ENCODE results near the gene KCNIP3. TPM values are rescaled to one million over a fixed set of nuclear protein-coding genes. Genes with fewer than 3 reads are reported as not detected.

KCNIP3 gene
- total RNA-seq, 1 experiment from 2014 or later: 5.5 TPM

DNA sequence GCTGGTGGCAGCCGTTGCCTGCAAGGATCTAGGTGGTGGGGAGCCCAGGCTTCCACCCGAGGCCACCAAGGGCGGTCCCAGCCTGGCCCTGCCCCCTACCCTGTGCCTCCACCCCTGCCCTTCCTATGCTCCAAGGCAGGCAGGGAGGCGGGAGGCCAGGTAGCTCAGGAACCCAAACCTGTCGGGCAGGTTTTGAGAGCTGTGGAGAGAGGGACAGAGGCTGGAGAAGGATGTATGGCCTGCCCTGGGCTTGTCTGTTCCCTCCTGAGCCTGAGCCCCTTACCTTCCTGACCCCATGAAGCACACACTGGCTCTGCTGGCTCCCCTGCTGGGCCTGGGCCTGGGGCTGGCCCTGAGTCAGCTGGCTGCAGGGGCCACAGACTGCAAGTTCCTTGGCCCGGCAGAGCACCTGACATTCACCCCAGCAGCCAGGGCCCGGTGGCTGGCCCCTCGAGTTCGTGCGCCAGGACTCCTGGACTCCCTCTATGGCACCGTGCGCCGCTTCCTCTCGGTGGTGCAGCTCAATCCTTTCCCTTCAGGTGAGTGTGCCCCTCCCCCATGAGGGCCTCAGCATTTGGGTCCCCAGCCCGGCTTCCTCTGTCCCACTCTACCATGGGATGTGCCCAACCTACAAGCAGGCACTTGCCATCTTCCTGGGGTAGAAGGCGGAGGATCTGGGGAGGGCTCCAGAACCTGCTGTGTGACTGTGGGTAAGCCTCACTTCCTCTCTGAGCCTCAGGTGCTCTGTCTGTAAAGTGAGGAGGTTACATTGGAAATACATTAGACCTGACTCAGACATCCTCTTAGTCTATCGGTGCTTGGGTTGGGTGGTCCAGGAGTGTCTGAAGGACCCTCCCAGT, 22.6 kb upstream of the KCNIP3 start, which contains the start of gene PROM2:
PROM2 (plus strand) TSS at position 159 of the 860 bp plus-strand sequence; CDS start at position 296, 137 bp downstream.
- DNase-seq (ENCODE audit: low read depth): no peak

DNA sequence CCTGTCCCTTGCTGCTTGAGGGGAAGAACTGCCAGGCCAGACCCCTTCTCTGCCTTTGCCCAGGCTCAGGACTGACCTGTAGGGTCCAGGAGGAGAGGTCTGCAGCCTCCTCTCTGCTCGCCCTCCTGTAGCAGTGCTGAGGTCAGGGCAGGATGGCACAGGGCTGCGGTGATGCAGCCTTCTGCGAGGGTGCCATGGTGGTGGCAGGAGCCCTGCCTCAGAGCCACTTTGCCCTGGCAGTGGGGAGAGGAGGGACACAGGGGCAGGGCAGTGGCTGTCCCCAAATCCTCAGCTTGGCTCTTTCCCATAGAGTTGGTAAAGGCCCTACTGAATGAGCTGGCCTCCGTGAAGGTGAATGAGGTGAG, 22.0 kb upstream of the KCNIP3 start:
- no peak for DNase-seq (ENCODE audit: low read depth)

DNA sequence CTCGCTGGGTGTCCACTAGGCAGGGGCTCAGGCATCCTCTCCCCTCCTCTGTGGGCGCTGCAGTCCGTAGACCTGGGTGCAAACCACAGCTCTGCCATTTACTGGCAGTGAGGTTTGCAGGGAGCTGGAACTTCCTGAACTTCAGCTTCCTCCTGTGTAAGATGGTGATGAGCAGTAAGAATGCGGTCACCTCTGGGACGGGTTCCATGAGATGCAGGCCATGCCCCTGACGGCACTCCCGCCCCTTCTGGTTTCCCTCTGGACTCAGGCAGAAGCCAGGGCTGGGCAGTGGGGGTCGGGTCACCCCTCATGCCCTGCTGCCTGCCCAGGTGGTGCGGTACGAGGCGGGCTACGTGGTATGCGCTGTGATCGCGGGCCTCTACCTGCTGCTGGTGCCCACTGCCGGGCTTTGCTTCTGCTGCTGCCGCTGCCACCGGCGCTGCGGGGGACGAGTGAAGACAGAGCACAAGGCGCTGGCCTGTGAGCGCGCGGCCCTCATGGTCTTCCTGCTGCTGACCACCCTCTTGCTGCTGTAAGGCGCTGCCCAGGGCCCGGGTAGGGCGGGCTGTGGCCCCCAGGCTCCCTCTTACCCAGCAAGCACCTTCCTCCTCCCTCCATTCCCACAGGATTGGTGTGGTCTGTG, 21.4 kb upstream of the KCNIP3 start:
- no peak for DNase-seq (ENCODE audit: low read depth)

GRCh38 chr2:95276244-95276887, 20.8 kb upstream of the KCNIP3 start:
- DNase-seq (ENCODE audit: low read depth): no peak

DNA sequence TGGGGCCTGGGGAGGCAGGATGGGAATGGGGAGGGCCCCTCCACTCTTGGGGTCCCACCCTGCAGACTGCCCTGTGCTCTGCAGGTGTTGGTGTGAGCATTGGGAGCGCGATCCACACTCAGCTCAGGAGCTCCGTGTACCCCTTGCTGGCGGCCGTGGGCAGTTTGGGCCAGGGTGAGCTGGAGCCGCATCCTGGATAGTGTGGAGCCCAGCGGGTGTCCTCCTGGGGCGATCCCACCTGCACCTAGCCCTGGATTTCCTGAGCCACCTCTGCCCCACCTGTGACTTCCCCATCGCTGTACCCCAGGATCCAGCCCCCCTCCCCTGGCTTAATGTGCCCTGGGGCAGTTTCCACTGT, 20.3 kb upstream of the KCNIP3 start:
- DNase-seq (ENCODE audit: low read depth): no peak

DNA sequence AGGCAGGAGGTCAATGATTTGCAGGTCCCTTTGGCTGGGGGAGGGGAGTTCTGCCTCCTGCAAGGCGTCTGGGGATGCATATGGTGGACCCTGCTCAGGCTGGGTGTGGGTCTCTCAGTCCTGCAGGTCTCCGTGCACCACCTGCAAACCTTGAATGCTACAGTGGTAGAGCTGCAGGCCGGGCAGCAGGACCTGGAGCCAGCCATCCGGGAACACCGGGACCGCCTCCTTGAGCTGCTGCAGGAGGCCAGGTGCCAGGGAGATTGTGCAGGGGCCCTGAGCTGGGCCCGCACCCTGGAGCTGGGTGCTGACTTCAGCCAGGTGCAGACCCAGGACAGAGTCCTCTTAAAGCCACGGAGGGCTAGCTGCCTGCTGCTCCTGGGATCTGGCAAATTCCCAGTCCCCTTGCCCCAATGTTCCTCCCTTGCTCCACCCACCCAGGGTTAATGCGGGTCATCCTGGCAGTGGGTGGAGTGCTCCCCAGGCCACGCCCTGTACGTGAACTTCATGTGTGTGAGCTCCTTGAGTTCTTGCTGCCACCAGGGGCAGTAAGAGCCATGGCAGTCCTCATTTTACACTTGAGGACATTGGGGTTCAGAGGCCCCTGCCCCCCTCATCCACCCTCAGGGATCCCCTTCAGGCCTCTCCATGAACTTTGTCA, 19.8 kb upstream of the KCNIP3 start:
- DNase-seq (ENCODE audit: low read depth): peak; percentile 54

- peak; percentile 93 for DNase-seq (ENCODE audit: low read depth)
These were observed 19.1 kb upstream of the KCNIP3 start for GRCh38 chr2:95278051-95278471.

DNA sequence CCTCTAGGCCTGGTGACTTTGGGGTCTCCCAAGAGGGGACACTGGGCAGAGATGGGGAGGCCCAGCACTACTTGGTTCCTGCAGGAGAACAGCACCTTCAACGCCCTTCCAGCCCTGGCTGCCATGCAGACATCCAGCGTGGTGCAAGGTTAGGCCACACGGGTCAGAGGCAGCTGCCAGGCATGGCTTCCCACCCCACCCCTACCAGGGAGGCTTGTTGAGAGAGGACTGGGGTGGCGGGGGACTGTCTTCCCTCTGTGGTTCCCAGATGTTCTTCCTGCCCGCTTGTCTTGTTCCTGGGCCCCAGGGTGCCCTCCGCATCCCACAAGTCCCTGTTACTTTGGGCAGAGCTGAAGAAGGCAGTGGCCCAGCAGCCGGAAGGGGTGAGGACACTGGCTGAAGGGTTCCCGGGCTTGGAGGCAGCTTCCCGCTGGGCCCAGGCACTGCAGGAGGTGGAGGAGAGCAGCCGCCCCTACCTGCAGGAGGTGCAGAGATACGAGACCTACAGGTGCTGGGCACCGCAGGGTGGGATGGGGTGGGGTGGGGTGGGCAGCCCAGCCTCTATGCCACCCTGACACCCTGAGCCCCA, 18.4 kb upstream of the KCNIP3 start:
- no peak for DNase-seq (ENCODE audit: low read depth)

- no peak for DNase-seq (ENCODE audit: low read depth)
These were observed 17.6 kb upstream of the KCNIP3 start for GRCh38 chr2:95279435-95280035.

DNA sequence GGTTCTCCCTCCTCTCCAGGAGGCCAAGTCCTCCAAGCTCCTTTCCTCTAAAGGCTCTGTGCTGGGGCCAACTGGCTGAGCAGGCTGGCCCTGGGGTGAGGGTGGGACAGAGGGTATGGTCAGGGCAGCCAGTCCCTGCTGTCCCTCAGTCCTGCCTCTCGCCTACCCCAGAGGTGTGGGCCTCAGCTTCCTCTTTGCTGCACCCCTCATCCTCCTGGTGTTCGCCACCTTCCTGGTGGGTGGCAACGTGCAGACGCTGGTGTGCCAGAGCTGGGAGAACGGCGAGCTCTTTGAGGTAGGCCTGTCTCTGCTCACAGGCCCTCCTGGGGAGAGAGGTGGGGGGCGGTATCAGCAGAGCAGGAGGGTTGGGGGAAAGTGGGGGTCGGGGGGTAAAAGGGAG, 16.1 kb upstream of the KCNIP3 start:
- no peak for DNase-seq (ENCODE audit: low read depth)

- DNase-seq (ENCODE audit: low read depth): no peak
These were observed 15.4 kb upstream of the KCNIP3 start for GRCh38 chr2:95281786-95282185.

DNA sequence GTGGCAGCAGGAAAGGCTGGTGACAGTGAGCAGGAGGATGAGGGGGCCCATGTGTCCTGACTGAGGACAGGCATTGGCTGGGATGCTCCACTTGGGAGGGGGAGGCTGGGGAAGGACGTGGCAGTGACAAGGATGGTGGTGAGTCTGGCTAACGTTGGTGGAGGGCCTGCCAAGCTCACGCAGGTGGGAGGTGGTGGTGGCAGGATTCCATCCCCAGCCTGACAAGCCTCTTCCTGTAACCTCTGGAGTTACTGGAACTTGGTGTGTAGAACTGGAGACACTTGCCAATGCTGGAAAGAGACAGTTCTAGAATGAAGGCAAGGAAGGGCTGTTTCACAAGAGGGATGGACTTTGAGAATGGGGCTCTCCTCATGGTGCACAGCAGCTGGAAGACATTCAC, 14.7 kb upstream of the KCNIP3 start:
- DNase-seq (ENCODE audit: low read depth): no peak

- no peak for DNase-seq (ENCODE audit: low read depth)
These were observed 13.6 kb upstream of the KCNIP3 start for GRCh38 chr2:95283562-95283961.

DNA sequence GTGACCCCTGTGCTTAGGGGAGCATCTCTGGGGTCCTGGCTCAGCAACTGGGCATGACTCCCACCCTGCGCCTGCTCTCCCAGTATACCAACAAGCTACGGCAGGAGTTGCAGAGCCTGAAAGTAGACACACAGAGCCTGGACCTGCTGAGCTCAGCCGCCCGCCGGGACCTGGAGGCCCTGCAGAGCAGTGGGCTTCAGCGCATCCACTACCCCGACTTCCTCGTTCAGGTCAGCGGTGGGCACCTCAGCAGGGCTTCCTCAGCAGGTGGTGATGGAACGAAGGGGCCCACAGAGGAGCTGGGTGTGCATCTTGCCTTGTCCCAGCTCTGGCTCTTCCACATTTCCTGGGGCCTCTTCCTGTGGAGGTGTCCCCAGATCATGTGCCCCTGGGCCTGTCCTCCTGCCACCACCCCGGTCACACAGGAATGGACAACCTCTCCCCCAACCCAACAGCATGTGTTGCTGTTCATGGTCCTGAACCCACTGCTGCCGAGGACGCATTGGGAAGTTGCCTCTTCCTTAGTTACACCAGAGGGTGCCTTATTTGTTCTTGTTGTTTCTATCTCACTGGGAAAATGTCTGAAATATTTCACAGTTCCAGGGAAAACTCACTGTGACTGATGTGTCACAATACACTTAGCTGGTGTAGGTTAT, 12.1 kb upstream of the KCNIP3 start:
- DNase-seq (ENCODE audit: low read depth): no peak

DNA sequence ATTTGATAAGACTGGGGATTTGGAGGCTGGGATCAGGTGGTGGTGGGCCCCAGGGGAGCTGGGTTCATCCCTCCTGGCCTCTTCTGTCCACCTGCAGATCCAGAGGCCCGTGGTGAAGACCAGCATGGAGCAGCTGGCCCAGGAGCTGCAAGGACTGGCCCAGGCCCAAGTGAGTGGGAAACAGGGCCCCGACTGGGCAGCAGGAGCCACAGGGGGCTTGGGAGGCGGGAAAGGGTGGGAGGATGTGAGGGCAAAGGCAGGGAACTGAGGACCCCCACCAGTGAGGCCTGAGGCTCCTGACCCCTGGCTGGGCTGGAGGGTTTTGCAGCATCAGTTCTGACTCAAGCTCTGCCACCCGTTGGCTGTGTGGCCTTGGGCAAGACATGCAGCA, 11.6 kb upstream of the KCNIP3 start:
- DNase-seq (ENCODE audit: low read depth): no peak

- no peak for DNase-seq (ENCODE audit: low read depth)
These were observed 9.8 kb upstream of the KCNIP3 start for GRCh38 chr2:95287336-95287735.

- DNase-seq (ENCODE audit: low read depth): no peak
These were observed 9.3 kb upstream of the KCNIP3 start for GRCh38 chr2:95287806-95288205.

- DNase-seq (ENCODE audit: low read depth): no peak
These were observed 7.9 kb upstream of the KCNIP3 start for GRCh38 chr2:95289253-95289652.

GRCh38 chr2:95291222-95291621, 5.9 kb upstream of the KCNIP3 start:
- no peak for DNase-seq (ENCODE audit: low read depth)

GRCh38 chr2:95292623-95293260, 4.4 kb upstream of the KCNIP3 start:
- peak; percentile 67 for DNase-seq (ENCODE audit: low read depth)

Data from Daoy (cell line).